GM12878 (cell line): Measurements from ENCODE around the gene TBC1D23. TPM values are rescaled to one million over a fixed set of nuclear protein-coding genes. Genes with fewer than 3 reads are reported as not detected.

Experiments used
- ATAC-seq: fragments of 200-7000 bp; cut with Tn5 transposase; 3 replicates; pipeline ENCODE4 v1.9.1; 2020; ENCODE audit warnings: mild to moderate bottlenecking, moderate library complexity
- BruUV-seq: library from RNA; stranded (reverse); fragments of 400-500 nt; replicated peaks from 2 replicates; lab custom pipeline; 2021; lab: Mats Ljungman, UMichigan
- CTCF ChIA-PET: fragments of 300-600 bp; sonication (Branson Sonifier 250); formaldehyde crosslinking; extraction: SDS; loops from one replicate; lab custom pipeline; 2021; ENCODE audit warnings: inconsistent platforms; lab: Yijun Ruan, JAX
- POLR2A ChIA-PET: fragments of 350-600 bp; formaldehyde crosslinking; extraction: SDS; loops from one replicate; lab custom pipeline; 2021; ENCODE audit warnings: inconsistent platforms; lab: Charles Lee
- RAD21 ChIA-PET: fragments of 300-600 bp; sonication (Branson Sonifier 250); formaldehyde crosslinking; loops from one replicate; lab custom pipeline; 2023; ENCODE audit warnings: antibody characterized with exemption; ENCODE audit not compliant: unreplicated experiment; lab: Charles Lee
- SMC1A ChIA-PET: fragments of 300-600 bp; sonication (Branson Sonifier 250); formaldehyde crosslinking; loops from one replicate; lab custom pipeline; 2023; ENCODE audit not compliant: unreplicated experiment, uncharacterized antibody; lab: Charles Lee
- DNase-seq: peaks from one replicate; pipeline ENCODE4 v3.0.0-alpha.2; 2011; ENCODE audit warnings: low read depth, low spot score
- FAIRE-seq: peaks from 3 replicates; lab custom pipeline; 2011; peaks lifted over from hg19 to GRCh38; lab: Jason Lieb, UNC
- H2AFZ ChIP-seq: 2 replicates; pipeline ENCODE4 v1.6.0; 2011; ENCODE audit warnings: low read depth, low read length, control low read depth; ENCODE audit not compliant: control insufficient read depth
- H3K27ac ChIP-seq: 2 replicates; pipeline ENCODE4 v1.5.1; 2011; ENCODE audit warnings: control low read depth; ENCODE audit not compliant: control insufficient read depth, insufficient read depth
- H3K27me3 ChIP-seq, 2 experiments: replicated peaks in 1 of 2; 2 replicates each; pipeline versions ENCODE4 v1.6.0 to v1.6.1; 2011; ENCODE audit warnings: low read length in 1 of 2; ENCODE audit not compliant: control insufficient read depth in 2 of 2, insufficient read depth in 2 of 2
- H3K36me3 ChIP-seq, 2 experiments: 2 replicates each; pipeline ENCODE4 v1.5.1; 2011; ENCODE audit warnings: low read length in 1 of 2; ENCODE audit not compliant: control insufficient read depth in 2 of 2, insufficient read depth in 2 of 2
- H3K4me1 ChIP-seq: 2 replicates; pipeline ENCODE4 v1.6.1; 2011; ENCODE audit warnings: mild to moderate bottlenecking, low read length, moderate library complexity, mixed read lengths; ENCODE audit not compliant: control insufficient read depth, insufficient read depth
- H3K4me2 ChIP-seq: 2 replicates; pipeline ENCODE4 v1.6.0; 2011; ENCODE audit warnings: control low read depth; ENCODE audit not compliant: control insufficient read depth, insufficient read depth
- H3K4me3 ChIP-seq: fragments of 200-600 bp; sonication (generic); 2 replicates; pipeline ENCODE4 v1.5.1; 2016
- H3K79me2 ChIP-seq: 2 replicates; pipeline ENCODE4 v1.6.0; 2011; ENCODE audit warnings: low read length; ENCODE audit not compliant: control insufficient read depth, insufficient read depth
- H3K9ac ChIP-seq: 2 replicates; pipeline ENCODE4 v1.8.0; 2011; ENCODE audit warnings: low read length, control low read depth, mixed read lengths; ENCODE audit not compliant: control insufficient read depth, insufficient read depth
- H3K9me3 ChIP-seq: replicated peaks from 3 replicates; pipeline ENCODE4 v1.5.1; 2011; ENCODE audit warnings: mild to moderate bottlenecking, low read length; ENCODE audit not compliant: control insufficient read depth, insufficient read depth
- H4K20me1 ChIP-seq: 2 replicates; pipeline ENCODE4 v1.6.0; 2011; ENCODE audit not compliant: control insufficient read depth, insufficient read depth
- BACH1 ChIP-seq: fragments of 450-650 bp; IDR thresholded peaks from 2 replicates; pipeline ENCODE4 v1.6.1; 2017; ENCODE audit warnings: mild to moderate bottlenecking, borderline replicate concordance
- CHD1 ChIP-seq: IDR thresholded peaks from 2 replicates; pipeline ENCODE4 v1.6.1; 2012; ENCODE audit warnings: low read depth, low read length, improper control_type of control experiment
- EP300 ChIP-seq, 2 experiments: fragments of 150-350 bp in 1 of 2; IDR thresholded peaks; 2 replicates each; pipeline ENCODE4 v1.6.1; 2011 to 2012; ENCODE audit warnings: low read depth in 2 of 2, low read length in 2 of 2, borderline replicate concordance in 1 of 2, improper control_type of control experiment in 1 of 2, inconsistent platforms in 1 of 2; ENCODE audit not compliant: control insufficient read depth in 1 of 2
- FOXK2 ChIP-seq: fragments of 450-650 bp; IDR thresholded peaks from 2 replicates; pipeline ENCODE4 v1.6.1; 2017; ENCODE audit warnings: mild to moderate bottlenecking, moderate library complexity
- HDAC2 ChIP-seq: fragments of 200-600 bp; sonication (generic); IDR thresholded peaks from 2 replicates; pipeline ENCODE4 v1.6.1; 2017
- LARP7 ChIP-seq: fragments of 450-650 bp; IDR thresholded peaks from 2 replicates; pipeline ENCODE4 v1.6.1; 2017; ENCODE audit warnings: mild to moderate bottlenecking
- NBN ChIP-seq: fragments of 450-650 bp; IDR thresholded peaks from 2 replicates; pipeline ENCODE4 v1.6.1; 2016
- NFIC ChIP-seq: IDR thresholded peaks from 2 replicates; pipeline ENCODE4 v1.6.1; 2012; ENCODE audit warnings: low read depth, mild to moderate bottlenecking, inconsistent platforms, low read length, moderate library complexity
- NFYA ChIP-seq: IDR thresholded peaks from 2 replicates; pipeline ENCODE4 v1.6.1; 2011; ENCODE audit warnings: low read depth, mild to moderate bottlenecking, low read length, improper control_type of control experiment, borderline replicate concordance
- ZNF217 ChIP-seq: fragments of 450-650 bp; IDR thresholded peaks from 2 replicates; pipeline ENCODE4 v1.6.1; 2017; ENCODE audit warnings: antibody characterized with exemption, mild to moderate bottlenecking
- WGBS: methylation state at CpG from one replicate; pipeline ENCODE4 v1.1.6; 2016; ENCODE audit warnings: low lambda C conversion rate; ENCODE audit not compliant: insufficient replicate concordance, insufficient coverage; ENCODE audit errors: missing lambda C conversion rate; 5-methylcytosine and 5-hydroxymethylcytosine counted together
- in situ Hi-C: fragments of 300-500 bp; cut with MboI; formaldehyde crosslinking; loops from 9 replicates; pipeline ENCODE4 v1.14.3; 2018; ENCODE audit warnings: mixed read lengths
- intact Hi-C: fragments of 100-400 bp; cut with micrococcal nuclease; formaldehyde crosslinking; loops from one replicate; pipeline ENCODE4 v1.14.2; 2022; ENCODE audit not compliant: unreplicated experiment
- polyA plus RNA-seq, 11 experiments: library from polyadenylated mRNA; depleted of rRNA in 4 of 11; unstranded in 6 of 11; stranded (reverse) in 5 of 11; fragments of >200 nt; fragmentation: Nextera tagmentation in 4 of 11; fragmentation: Illumina TruSeq in 1 of 11; extraction: Ambion mirVana in 4 of 11; extraction: Trizol in 1 of 11; gene quantifications; 1 replicate in 1 of 11; 2 replicates in 10 of 11; pipeline versions ENCODE4 v1.2.1 to v1.2.3, GENCODE V29; 2011 to 2016; ENCODE audit warnings: inconsistent platforms in 2 of 11, missing spikeins in 2 of 11, low read depth in 1 of 11
- total RNA-seq, 4 experiments: library from RNA; depleted of rRNA in 3 of 4; stranded (reverse); fragments of >200 nt in 3 of 4; fragmentation: Illumina TruSeq in 1 of 4; extraction: Trizol in 1 of 4; gene quantifications; 2 replicates each; pipeline versions ENCODE4 v1.2.1 to v1.2.3, GENCODE V29; 2013 to 2021

The TBC1D23 gene
- total and polyA plus RNA-seq, 10 of the 15 experiments (the other 5 are each of a cell fraction or from before 2014, with no cell fraction given), result 8.2 to 23.2 (median 16.6) TPM

DNA sequence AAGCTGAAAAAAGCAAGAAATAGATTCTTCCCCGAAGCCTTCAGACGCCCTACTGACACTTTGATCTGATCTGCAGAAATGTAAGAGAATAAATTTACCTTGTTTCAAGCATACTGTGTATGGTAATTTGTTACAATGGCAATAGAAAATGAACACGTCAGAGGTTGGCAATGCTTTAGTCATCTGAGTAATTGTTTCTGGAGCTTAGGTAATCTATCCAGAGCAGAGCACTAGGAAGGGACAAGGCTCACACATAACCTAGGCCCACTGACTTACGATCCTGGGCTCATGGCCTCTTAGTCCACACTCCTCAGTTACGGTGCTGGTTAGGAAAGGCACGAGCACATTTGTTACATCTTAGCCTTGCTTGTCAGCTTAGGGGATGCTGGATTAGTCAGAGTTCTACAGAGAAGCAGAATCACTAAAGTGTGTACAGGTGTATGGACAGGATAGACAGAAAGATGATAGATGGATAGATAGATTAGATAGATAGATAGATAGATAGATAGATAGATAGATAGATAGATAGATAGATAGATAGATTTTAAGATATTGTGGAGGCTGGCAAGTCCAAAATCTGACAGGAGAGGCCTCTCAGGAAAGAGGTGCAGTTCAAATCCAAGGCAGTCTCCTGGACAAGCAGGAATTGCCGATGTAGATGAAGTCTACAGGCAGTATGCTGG, 46.8 kb upstream of the TBC1D23 start:
- in situ Hi-C loops, result no loop called here
- H3K4me3 ChIP-seq, result no peak overlapping the region
- SMC1A ChIA-PET, result no interaction called here
- H3K9ac ChIP-seq, result no peak overlapping the region
- H3K36me3 ChIP-seq, result no peaks in the 10 kb centered on the region
- H3K4me1 ChIP-seq, result peaks cover 11% of the 10 kb centered on the region; the same call in 1 of the 2 replicates
- FAIRE-seq, result no peak
- TF ChIP-seq ZNF217 (no peak), FOXK2 (no peak), HDAC2 (no peak), BACH1 (no peak), NFIC (no peak), NFYA (no peak), NBN (no peak), CHD1 (no peak), LARP7 (no peak), EP300 (IDR thresholded peaks at IDR 0.05; ENCODE audit: borderline replicate concordance in 1 of 2, control insufficient read depth in 1 of 2, low read depth in 2 of 2, low read length in 2 of 2) (no peak)
- TF ChIP-seq, all 136 proteins: peak for 0
- RAD21 ChIA-PET, result no interaction called here
- DNase-seq (no peak), ATAC-seq (no peak)
- Histone ChIP-seq H3K27me3 (no peaks in the 10 kb centered on the region; a peak in 1 of 4 replicates), H4K20me1 (no peaks in the 10 kb centered on the region), H2AFZ (no peak overlapping the region), H3K79me2 (no peaks in the 10 kb centered on the region), H3K27ac (no peak overlapping the region), H3K9me3 (no peaks in the 10 kb centered on the region), H3K4me2 (no peak overlapping the region)
- intact Hi-C loops, result no loop called here
- POLR2A ChIA-PET, result no interaction called here
- BruUV-seq, result no TSS peak
- CTCF ChIA-PET, result interaction anchor here (0.5 to 1.0 kb wide), 2 partner anchors 32 to 382 kb away, joined by 3 read pairs; no protein-coding TSS in a partner anchor
- WGBS, result 68% methylated on average over 7 of the region's 7 CpGs
